HG02970 (cell line): ENCODE results near the gene HFE.
"Not testable (repeated sequence)": the region's sequence is repeated elsewhere in the genome, so short reads cannot be mapped to it uniquely, and the experiment has no call there.

Source experiments
- ATAC-seq: cut with Tn5 transposase; IDR thresholded peaks from one replicate; pipeline ENCODE4 v1.9.1; 2021; ENCODE audit warnings: mild to moderate bottlenecking, moderate library complexity, moderate number of reproducible peaks; ENCODE audit not compliant: unreplicated experiment, low FRiP score

The HFE gene

GRCh38 chr6:26058477-26059033 is 28.7 kb upstream of the HFE start:
- ATAC-seq: not testable (repeated sequence)

GRCh38 chr6:26059941-26060340 is 27.3 kb upstream of the HFE start:
- ATAC-seq: no peak

GRCh38 chr6:26064619-26065257 is 22.5 kb upstream of the HFE start:
- no peak for ATAC-seq

GRCh38 chr6:26065952-26066380 is 21.3 kb upstream of the HFE start:
- peak; percentile 87 for ATAC-seq

GRCh38 chr6:26067367-26067766 is 19.9 kb upstream of the HFE start:
- ATAC-seq: no peak

- no peak for ATAC-seq
These were observed 19.2 kb upstream of the HFE start for GRCh38 chr6:26068036-26068435.

GRCh38 chr6:26071135-26071534 is 16.1 kb upstream of the HFE start:
- ATAC-seq: no peak

- ATAC-seq: no peak
These were observed 12.0 kb upstream of the HFE start for GRCh38 chr6:26075063-26075717.

GRCh38 chr6:26078066-26078465 is 9.2 kb upstream of the HFE start:
- not testable (repeated sequence) for ATAC-seq

- not testable (repeated sequence) for ATAC-seq
These were observed 6.1 kb upstream of the HFE start for GRCh38 chr6:26081096-26081495.

GRCh38 chr6:26086211-26086610 is 1.0 kb upstream of the HFE start:
- ATAC-seq: no peak

- no peak for ATAC-seq
These were observed 1.1 kb downstream of the HFE start for GRCh38 chr6:26088344-26088743.

GRCh38 chr6:26089272-26089671 is 2.0 kb downstream of the HFE start:
- ATAC-seq: no peak

- no peak for ATAC-seq
These were observed 5.2 kb downstream of the HFE start for GRCh38 chr6:26092443-26092842.

GRCh38 chr6:26094036-26094435 is 6.8 kb downstream of the HFE start:
- no peak for ATAC-seq

GRCh38 chr6:26097268-26097875 is 10.1 kb downstream of the HFE start:
- no peak for ATAC-seq

- ATAC-seq: no peak
These were observed 16.0 kb downstream of the HFE start for GRCh38 chr6:26103141-26103769.

- ATAC-seq: peak; percentile 81
These were observed 16.7 kb downstream of the HFE start for GRCh38 chr6:26103770-26104456.

- ATAC-seq: no peak
These were observed 17.4 kb downstream of the HFE start for GRCh38 chr6:26104457-26105108.

GRCh38 chr6:26105109-26105730 is 18.0 kb downstream of the HFE start:
- no peak for ATAC-seq
